ENCODE data around the gene DNM3. TPM values are rescaled to one million over a fixed set of nuclear protein-coding genes. Genes with fewer than 3 reads are reported as not detected.

The DNM3 gene
- total RNA-seq, 1 donor from 2014 or later, result 1.1 TPM

GRCh38 chr1:172351346-172351745 is 510.0 kb downstream of the DNM3 start:
- Histone ChIP-seq H3K4me1 (no peaks in the 10 kb centered on the region), H3K9me3 (ENCODE audit: low read depth) (peaks cover 6% of the 10 kb centered on the region), H3F3A (ENCODE audit: low read depth) (no peaks in the 10 kb centered on the region), H2AFZ (replicated peaks) (no peak overlapping the region), H3K4me3 (no peak overlapping the region), H3K4me2 (no peak overlapping the region), H3K36me3 (no peaks in the 10 kb centered on the region), H3K9ac (no peak overlapping the region), H3K79me2 (ENCODE audit: low read depth) (no peaks in the 10 kb centered on the region), H3K27ac (no peak overlapping the region), H3K27me3 (no peaks in the 10 kb centered on the region), H4K20me1 (ENCODE audit: low read depth) (no peaks in the 10 kb centered on the region)
- no peak overlapping the region for H3K27ac Mint-ChIP-seq
- H3K36me3 Mint-ChIP-seq, result peaks cover 3% of the 10 kb centered on the region
- H3K4me1 Mint-ChIP-seq, result peaks cover 17% of the 10 kb centered on the region
- H3K27me3 Mint-ChIP-seq (ENCODE audit: insufficient read depth, low read depth), result no peaks in the 10 kb centered on the region
- H3K4me3 Mint-ChIP-seq, result no peak overlapping the region
- no peak for TF ChIP-seq EZH2 (IDR thresholded peaks at IDR 0.05)
- TF ChIP-seq EZH2phosphoT487 (IDR thresholded peaks at IDR 0.05), result no peak
- no peak for TF ChIP-seq CTCF (IDR thresholded peaks at IDR 0.05)
- DNase-seq (ENCODE audit: low spot score), result no peak
- peaks cover 12% of the 10 kb centered on the region for H3K9me3 Mint-ChIP-seq

- H3K36me3 Mint-ChIP-seq, result peaks cover 3% of the 10 kb centered on the region
- Histone ChIP-seq H3F3A (ENCODE audit: low read depth) (no peaks in the 10 kb centered on the region), H3K4me3 (no peak overlapping the region), H3K4me2 (no peak overlapping the region), H3K9me3 (ENCODE audit: low read depth) (peaks cover 6% of the 10 kb centered on the region), H3K27ac (no peak overlapping the region), H4K20me1 (ENCODE audit: low read depth) (no peaks in the 10 kb centered on the region), H3K4me1 (no peaks in the 10 kb centered on the region), H2AFZ (replicated peaks) (no peak overlapping the region), H3K9ac (no peak overlapping the region), H3K27me3 (no peaks in the 10 kb centered on the region), H3K36me3 (no peaks in the 10 kb centered on the region), H3K79me2 (ENCODE audit: low read depth) (no peaks in the 10 kb centered on the region)
- H3K27ac Mint-ChIP-seq, result no peak overlapping the region
- TF ChIP-seq EZH2 (IDR thresholded peaks at IDR 0.05) (no peak), EZH2phosphoT487 (IDR thresholded peaks at IDR 0.05) (no peak), CTCF (IDR thresholded peaks at IDR 0.05) (no peak)
- no peaks in the 10 kb centered on the region for H3K27me3 Mint-ChIP-seq (ENCODE audit: insufficient read depth, low read depth)
- no peak overlapping the region for H3K4me3 Mint-ChIP-seq
- peaks cover 9% of the 10 kb centered on the region for H3K9me3 Mint-ChIP-seq
- H3K4me1 Mint-ChIP-seq, result peaks cover 17% of the 10 kb centered on the region
- DNase-seq (ENCODE audit: low spot score), result no peak
These were observed 510.5 kb downstream of the DNM3 start for GRCh38 chr1:172351754-172352161.

DNA sequence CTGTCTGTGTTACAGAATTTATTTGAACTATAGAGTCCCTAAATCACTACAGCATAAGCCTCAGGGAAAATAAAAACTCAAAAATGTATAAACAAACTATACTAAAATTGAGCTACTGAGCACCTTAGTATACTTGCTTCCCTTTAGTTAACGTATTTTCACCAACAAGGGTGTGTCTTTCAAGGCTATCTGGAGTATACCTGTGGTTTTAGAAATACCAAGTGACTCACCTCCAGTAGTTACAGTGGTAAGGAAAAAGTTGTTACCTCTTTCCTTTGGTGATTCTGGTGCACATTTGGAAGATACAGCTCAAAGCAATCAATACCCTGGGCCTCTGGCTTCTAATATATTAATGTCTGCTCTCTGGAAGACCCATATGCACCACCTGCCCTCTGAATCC is 511.1 kb downstream of the DNM3 start:
- no peak overlapping the region for H2AFZ ChIP-seq (replicated peaks)
- H3K27me3 ChIP-seq, result no peaks in the 10 kb centered on the region
- no peak overlapping the region for H3K4me2 ChIP-seq
- H4K20me1 ChIP-seq (ENCODE audit: low read depth), result no peaks in the 10 kb centered on the region
- H3K27me3 Mint-ChIP-seq (ENCODE audit: insufficient read depth, low read depth), result no peaks in the 10 kb centered on the region
- no peaks in the 10 kb centered on the region for H3K79me2 ChIP-seq (ENCODE audit: low read depth)
- no peak overlapping the region for H3K9ac ChIP-seq
- H3K27ac ChIP-seq, result no peak overlapping the region
- H3K4me1 ChIP-seq, result no peaks in the 10 kb centered on the region
- H3K36me3 Mint-ChIP-seq, result peaks cover 1% of the 10 kb centered on the region
- H3K27ac Mint-ChIP-seq, result no peak overlapping the region
- no peak for DNase-seq (ENCODE audit: low spot score)
- no peak overlapping the region for H3K4me3 Mint-ChIP-seq
- H3K36me3 ChIP-seq, result no peaks in the 10 kb centered on the region
- H3K4me1 Mint-ChIP-seq, result peaks cover 21% of the 10 kb centered on the region
- H3F3A ChIP-seq (ENCODE audit: low read depth), result no peaks in the 10 kb centered on the region
- H3K9me3 Mint-ChIP-seq, result peaks cover 2% of the 10 kb centered on the region
- no peak overlapping the region for H3K4me3 ChIP-seq
- TF ChIP-seq EZH2phosphoT487 (IDR thresholded peaks at IDR 0.05), result no peak
- TF ChIP-seq CTCF (IDR thresholded peaks at IDR 0.05), result no peak
- no peak for TF ChIP-seq EZH2 (IDR thresholded peaks at IDR 0.05)
- H3K9me3 ChIP-seq (ENCODE audit: low read depth), result peaks cover 2% of the 10 kb centered on the region

All from neural progenitor cell (in vitro differentiated cells).